ENCODE measurements around the gene ADCY2.

The ADCY2 gene

DNA sequence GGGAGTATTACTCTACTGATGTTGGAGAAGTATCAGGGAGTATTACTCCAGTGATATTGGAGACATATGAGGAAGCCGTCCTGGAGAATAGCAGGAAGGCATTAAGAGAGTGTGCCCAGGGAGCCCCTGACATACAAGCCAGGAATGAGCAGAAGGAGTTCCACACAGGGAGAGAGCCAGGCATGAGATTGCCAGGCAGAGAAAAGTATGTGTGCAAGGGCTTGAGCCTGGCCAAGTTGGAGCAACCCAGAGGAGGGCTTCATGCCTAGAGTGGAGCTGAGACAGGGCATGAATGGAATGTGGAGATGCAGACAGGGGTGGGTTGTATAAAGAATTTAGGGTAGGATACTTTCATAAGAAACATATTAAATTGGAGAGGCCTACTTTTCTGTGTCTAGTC, 213.8 kb downstream of the ADCY2 start:
- no peak for DNase-seq

DNA sequence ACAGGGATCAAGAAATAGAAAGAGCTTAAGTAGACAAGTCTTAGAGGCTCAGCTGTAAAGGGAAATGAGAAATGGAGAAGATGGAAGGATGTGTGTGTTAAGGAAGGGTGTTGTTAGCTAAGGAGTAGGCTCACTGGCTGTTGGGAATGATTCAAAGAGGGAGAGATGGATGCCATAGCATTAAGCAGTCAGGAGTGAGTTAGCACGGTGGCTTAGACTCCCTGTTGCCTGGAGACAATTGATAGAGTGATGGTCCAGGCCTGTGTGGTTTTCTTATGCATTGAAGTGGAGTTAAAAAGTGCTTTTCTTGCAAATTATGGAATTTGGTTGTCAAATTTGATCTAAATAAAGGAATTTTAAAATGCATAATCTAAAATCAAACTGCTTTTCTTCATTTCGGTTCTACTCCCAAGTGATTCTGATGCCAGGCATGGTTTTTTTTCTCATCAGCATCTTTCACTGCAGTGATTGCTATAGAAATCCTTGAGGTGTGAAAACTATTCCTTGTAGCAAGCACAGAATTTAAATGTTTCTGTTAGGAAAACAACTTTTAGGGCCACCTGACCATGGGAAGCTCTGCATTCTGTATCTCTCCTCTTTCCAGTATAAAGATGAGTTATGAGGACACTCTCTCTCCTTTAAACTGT, 214.7 kb downstream of the ADCY2 start:
- no peak for DNase-seq

- no peak for DNase-seq
Measured at GRCh38 chr5:7611518-7611917, 215.6 kb downstream of the ADCY2 start.

DNA sequence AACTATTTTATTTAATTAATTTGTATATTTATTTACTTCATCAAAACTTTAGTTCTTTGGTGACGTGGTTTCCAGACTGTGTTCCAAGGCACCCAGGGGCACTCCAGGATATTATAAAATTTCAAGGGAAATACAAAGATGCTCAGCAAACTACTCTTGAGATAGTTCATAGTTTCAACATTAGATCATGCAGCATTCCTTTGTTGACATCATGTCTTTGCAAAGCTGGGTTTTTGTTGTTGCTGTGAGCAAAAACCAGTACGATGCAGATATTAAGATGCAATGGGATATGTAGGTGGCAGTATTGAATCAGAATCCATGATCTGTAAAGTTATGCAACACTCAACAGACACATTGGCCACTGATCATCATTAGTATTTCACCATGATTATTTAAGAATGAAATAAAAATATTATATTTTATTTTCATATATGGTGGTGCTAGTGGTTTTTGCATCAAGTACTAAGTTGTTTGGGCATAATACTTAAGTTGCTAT, 219.7 kb downstream of the ADCY2 start:
- DNase-seq = no peak

DNA sequence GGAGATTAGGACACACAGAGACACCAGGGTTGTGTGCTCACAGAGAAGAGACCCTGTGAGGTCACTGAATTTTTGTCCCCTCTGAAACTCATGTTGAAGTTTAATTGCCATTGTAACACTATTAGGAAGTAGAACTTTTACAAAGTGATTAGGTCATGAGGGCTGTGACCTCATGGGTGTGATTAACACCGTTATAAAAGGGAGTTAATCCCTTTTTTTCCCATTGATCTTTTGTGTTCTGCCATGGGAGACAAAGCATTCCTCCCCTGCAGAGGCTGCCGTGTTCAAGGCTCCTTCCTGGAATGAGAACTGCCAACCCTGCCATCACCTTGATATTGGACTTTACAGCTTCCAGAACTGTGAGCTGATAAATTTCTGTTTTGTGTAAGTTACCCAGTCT, 221.0 kb downstream of the ADCY2 start:
- DNase-seq = no peak

- DNase-seq = no peak
Measured at GRCh38 chr5:7622498-7622897, 226.6 kb downstream of the ADCY2 start.

DNA sequence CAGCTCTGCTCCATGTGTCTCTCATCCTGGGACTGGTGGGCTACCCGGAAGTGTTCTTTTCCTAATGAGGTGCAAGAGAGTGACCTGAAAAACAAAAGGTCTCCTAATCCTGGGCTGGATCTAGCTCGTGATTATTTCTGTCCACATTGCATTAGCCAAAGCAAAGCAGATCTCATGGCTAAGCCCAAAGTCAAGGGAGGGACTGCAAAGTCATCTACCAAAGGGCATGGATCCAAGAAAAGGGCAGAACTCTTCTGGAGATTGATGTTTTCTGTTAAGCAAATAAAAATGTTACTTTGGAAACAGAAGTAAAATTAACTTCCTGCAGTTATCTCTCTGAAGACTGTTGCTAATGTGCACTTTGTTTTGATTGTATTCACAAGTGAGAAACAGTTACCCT, 229.8 kb downstream of the ADCY2 start:
- no peak for DNase-seq

GRCh38 chr5:7628248-7628647, 232.3 kb downstream of the ADCY2 start:
- no peak for DNase-seq

DNA sequence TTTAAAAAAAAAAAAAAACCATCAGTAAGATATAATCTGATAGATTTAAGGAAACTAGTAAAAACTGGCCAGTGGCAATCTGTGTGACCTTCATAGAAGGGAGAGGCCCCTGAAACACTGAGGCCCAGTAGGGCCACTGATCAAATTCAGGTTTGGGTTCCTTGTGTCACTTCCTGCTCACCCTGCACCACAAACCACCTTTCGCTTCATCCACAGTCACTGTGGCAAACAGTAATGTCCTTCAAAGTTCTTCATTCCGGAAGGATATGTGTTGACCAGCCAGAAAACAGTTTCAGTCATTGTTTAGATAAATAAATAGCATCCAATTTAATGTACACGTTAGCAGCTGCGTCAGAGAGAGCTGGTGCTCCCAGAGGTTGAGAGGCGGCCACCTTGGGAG, 232.9 kb downstream of the ADCY2 start:
- no peak for DNase-seq

DNA sequence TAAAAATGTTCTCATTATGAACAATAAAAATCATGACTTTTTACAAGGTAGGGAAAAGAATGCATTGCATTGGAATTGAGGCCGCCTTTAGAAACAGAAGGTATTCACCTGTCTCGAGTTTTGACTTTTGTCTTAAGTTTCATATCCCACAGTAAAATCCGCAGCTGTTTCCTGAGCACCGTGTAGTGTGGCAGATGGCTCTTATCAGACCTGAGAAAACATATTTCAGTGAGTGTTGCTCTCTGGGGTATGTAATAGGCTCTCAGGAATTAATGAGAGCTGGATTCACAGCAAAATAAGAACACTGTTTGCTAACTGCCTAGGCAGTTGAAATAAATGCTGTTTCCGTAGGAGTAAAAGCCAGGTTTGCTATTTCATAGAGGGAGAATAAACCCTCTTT, 233.6 kb downstream of the ADCY2 start:
- DNase-seq = no peak

GRCh38 chr5:7634837-7635236, 238.9 kb downstream of the ADCY2 start:
- no peak for DNase-seq

GRCh38 chr5:7638456-7638855, 242.5 kb downstream of the ADCY2 start:
- no peak for DNase-seq

DNA sequence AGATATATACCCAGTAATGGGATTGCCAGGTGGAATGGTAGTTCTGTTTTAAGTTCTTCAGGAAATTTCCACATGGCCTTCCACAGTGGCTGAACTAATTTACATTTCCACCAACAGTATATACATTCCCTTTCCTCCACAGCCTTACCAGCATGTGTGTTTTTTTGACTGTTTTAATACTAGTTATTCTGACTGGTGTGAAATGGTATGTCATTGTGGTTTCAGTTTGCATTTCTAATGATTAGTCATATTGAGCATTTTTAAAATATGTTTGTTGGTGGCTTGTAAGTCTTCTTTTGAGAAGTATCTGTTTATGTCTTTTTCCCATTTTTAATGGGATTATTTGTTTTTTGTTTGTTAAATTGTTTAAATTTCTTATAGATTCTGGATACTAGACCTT, 246.1 kb downstream of the ADCY2 start:
- DNase-seq = no peak

GRCh38 chr5:7644723-7645122, 248.8 kb downstream of the ADCY2 start:
- no peak for DNase-seq

DNA sequence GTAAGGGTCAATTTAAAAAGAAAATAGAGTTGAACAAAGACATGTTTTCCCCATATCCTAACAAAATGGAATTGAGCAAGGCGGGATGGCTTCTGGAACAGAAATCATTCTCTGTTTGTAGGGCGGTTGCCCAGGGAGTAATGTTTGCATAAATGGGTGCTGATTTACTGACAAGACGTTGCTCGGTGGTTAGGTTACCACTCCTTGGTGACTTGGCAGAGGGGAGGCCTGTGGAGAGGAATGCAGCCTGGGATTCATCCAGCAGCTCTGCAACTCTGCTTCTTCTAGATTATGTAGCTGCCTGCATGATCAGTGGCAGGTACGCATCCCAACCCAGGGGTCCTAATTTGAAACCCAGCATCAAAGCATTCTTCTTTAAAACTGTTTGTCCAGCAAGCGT, 254.8 kb downstream of the ADCY2 start:
- DNase-seq = no peak

DNA sequence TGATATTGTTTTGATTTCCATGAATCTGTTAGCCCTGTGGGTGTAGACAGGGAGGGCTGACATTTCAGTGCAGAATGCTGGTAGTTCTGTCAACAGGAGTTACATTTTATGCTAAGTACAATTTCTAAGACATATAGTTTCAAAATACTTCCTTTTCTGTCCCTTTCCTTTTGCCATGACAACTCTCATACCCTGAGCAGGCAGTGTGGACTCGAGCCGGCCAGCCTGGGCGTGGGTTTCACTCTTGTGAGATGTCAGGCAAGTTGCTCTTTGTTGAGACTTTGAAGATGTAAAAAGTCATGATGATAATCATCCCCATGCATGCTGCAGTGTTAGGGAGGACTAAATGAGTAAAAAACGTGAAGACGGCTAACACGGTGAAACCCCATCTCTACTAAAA, 257.1 kb downstream of the ADCY2 start:
- DNase-seq = no peak

- no peak for DNase-seq
Measured at GRCh38 chr5:7657153-7657552, 261.2 kb downstream of the ADCY2 start.

DNA sequence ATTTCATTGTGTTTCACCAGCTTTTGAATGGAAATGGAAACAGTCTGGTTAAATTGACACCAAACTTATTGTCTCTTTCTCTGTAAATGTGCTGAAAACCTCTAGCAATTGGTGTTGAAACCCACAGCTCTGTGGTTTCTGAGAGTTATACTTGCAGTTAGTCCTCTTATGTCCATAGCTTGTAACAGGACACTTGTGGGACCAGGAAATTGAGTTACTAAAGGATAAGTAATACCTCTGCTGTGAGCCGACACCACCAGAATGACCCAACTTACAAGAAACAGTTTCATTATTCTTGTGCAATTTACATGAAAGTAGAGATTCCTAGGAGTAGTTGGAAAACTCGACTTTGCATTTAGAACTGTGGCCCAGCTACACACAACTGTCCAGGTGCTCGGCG, 263.5 kb downstream of the ADCY2 start:
- DNase-seq = no peak

- no peak for DNase-seq
Measured at GRCh38 chr5:7662289-7662688, 266.4 kb downstream of the ADCY2 start.

GRCh38 chr5:7663808-7664207, 267.9 kb downstream of the ADCY2 start:
- no peak for DNase-seq

DNA sequence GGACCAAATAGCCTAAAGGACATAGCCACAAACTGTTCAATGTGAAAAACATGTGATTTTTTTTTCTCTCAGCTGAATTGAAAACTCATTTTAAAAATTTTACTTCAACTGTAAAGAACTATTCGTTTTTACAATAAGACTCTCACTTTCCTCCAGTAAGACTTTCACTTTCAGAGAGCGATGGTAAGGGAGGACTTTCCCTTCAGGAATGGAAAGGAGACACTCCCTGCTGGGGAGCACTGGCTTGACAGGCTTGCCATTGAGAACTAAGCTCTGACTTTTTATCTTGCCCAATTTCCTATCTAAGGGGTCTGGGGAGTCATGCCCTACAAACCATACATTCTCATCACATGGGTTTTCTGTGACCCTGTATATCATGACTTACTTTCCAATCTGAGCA, 268.3 kb downstream of the ADCY2 start:
- DNase-seq = no peak

GRCh38 chr5:7667216-7667767, 271.4 kb downstream of the ADCY2 start:
- no peak for DNase-seq

GRCh38 chr5:7668161-7668560, 272.2 kb downstream of the ADCY2 start:
- DNase-seq = no peak

GRCh38 chr5:7668627-7669026, 272.7 kb downstream of the ADCY2 start:
- DNase-seq = no peak

DNA sequence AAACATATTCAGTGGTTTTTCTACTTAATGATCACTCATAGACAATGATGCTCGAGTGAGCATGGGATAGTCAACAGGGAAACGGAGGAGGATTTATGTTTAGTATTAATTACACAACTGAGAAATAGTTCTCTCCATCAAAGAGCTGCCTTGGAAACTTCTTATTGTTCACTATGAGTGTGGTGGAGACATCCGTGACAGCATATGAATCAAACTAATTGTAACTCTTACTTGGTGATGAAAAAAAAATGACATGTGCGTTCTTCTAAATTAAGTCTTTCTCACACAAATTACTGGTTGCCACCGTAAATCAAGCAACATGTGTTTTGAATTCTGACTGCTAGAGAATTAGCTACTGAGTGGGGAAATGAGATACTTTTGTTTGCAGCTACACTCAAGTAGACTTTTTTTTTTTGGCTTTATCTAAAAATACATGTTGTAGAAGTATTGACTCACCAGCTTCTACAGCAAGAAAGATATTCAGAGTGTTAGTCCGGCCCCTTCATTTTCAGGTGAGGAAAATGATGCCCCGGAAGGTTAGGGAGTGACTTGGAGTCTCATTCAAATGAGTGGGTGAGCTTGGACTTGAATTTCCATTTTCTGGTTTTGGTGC, 275.5 kb downstream of the ADCY2 start:
- DNase-seq = no peak

All from KG1 (cell line).